ENCODE data around the gene SIN3B.

GRCh38 chr19:16821081-16821480 is 8.1 kb upstream of the SIN3B start:
- TF ChIP-seq CTCF (IDR thresholded peaks at IDR 0.05; ENCODE audit: insufficient read depth, low read length, poor library complexity, severe bottlenecking) (no peak), EZH2phosphoT487 (conservative IDR thresholded peaks at IDR 0.05; ENCODE audit: low read length) (no peak)

All from SU-DHL-6 (cell line).